OCI-LY7 (cell line): ENCODE results near the gene NHS. TPM values are rescaled to one million over a fixed set of nuclear protein-coding genes. Genes with fewer than 3 reads are reported as not detected.

Source experiments
- BruUV-seq: library from RNA; stranded (reverse); fragments of 400-500 nt; replicated peaks from 2 replicates; lab custom pipeline; 2021; lab: Mats Ljungman, UMichigan
- CTCF ChIA-PET: fragments of 300-600 bp; sonication (Branson Sonifier 250); formaldehyde crosslinking; loops from one replicate; lab custom pipeline; 2022; ENCODE audit warnings: antibody characterized with exemption; ENCODE audit not compliant: unreplicated experiment; lab: Charles Lee
- POLR2A ChIA-PET: fragments of 300-600 bp; sonication (Branson Sonifier 250); formaldehyde crosslinking; loops from one replicate; lab custom pipeline; 2022; ENCODE audit warnings: antibody characterized with exemption; lab: Charles Lee
- DNase-seq: peaks from one replicate; pipeline ENCODE4 v3.0.0-alpha.2; 2015; ENCODE audit warnings: low spot score
- H2AFZ ChIP-seq: fragments of 200-600 bp; sonication (generic), shearing (Covaris generic); 2 replicates; pipeline ENCODE4 v1.6.1; 2014; ENCODE audit warnings: mild to moderate bottlenecking, antibody characterized with exemption, low read length, moderate library complexity
- H3K27ac ChIP-seq: fragments of 200-600 bp; sonication (generic); 2 replicates; pipeline ENCODE4 v1.5.1; 2014; ENCODE audit warnings: mixed run types, low read depth, mild to moderate bottlenecking, moderate library complexity, low read length, inconsistent platforms; ENCODE audit not compliant: poor library complexity, severe bottlenecking
- H3K36me3 ChIP-seq: fragments of 200-600 bp; sonication (generic); 2 replicates; pipeline ENCODE4 v1.6.1; 2014; ENCODE audit warnings: mild to moderate bottlenecking, antibody characterized with exemption, low read length, moderate library complexity, mixed read lengths; ENCODE audit not compliant: insufficient read depth
- H3K4me1 ChIP-seq: fragments of 200-600 bp; sonication (generic); 2 replicates; pipeline ENCODE4 v1.5.1; 2014; ENCODE audit warnings: mild to moderate bottlenecking, low read length; ENCODE audit not compliant: insufficient read depth, poor library complexity, severe bottlenecking
- H3K4me2 ChIP-seq: fragments of 200-600 bp; sonication (generic); 2 replicates; pipeline ENCODE4 v1.6.1; 2014; ENCODE audit warnings: mild to moderate bottlenecking, low read length
- H3K4me3 ChIP-seq: fragments of 200-600 bp; sonication (generic); 2 replicates; pipeline ENCODE4 v1.5.1; 2014; ENCODE audit warnings: mild to moderate bottlenecking, low read depth, low read length; ENCODE audit not compliant: poor library complexity, severe bottlenecking
- H3K79me2 ChIP-seq: fragments of 200-600 bp; sonication (generic); 2 replicates; pipeline ENCODE4 v1.6.1; 2016; ENCODE audit warnings: low read depth, mild to moderate bottlenecking, low read length, moderate library complexity, mixed read lengths; ENCODE audit not compliant: insufficient read depth
- H3K9me2 ChIP-seq: fragments of 200-600 bp; sonication (generic); 2 replicates; pipeline ENCODE4 v1.6.1; 2016; ENCODE audit warnings: mild to moderate bottlenecking, low read length, mixed read lengths; ENCODE audit not compliant: insufficient read depth
- H3K9me3 ChIP-seq: fragments of 200-600 bp; sonication (generic); 2 replicates; pipeline ENCODE4 v1.6.1; 2014; ENCODE audit warnings: mild to moderate bottlenecking, mixed run types, low read length, mixed read lengths
- H4K20me1 ChIP-seq: fragments of 200-600 bp; sonication (generic); 2 replicates; pipeline ENCODE4 v1.6.1; 2014; ENCODE audit warnings: mild to moderate bottlenecking, antibody characterized with exemption, low read length, moderate library complexity, mixed read lengths; ENCODE audit not compliant: insufficient read depth
- CTCF ChIP-seq: fragments of 200-600 bp; sonication (generic); conservative IDR thresholded peaks from 2 replicates; pipeline ENCODE4 v1.5.1; 2014; ENCODE audit warnings: mild to moderate bottlenecking, antibody characterized with exemption, low read length, moderate library complexity, mixed read lengths
- EZH2phosphoT487 ChIP-seq: fragments of 200-600 bp; sonication (generic); IDR thresholded peaks from 2 replicates; pipeline ENCODE4 v1.6.1; 2018; ENCODE audit warnings: low read depth, borderline replicate concordance, mild to moderate bottlenecking, mixed run types, antibody characterized with exemption, low read length, moderate library complexity, mixed read lengths
- intact Hi-C: fragments of 100-400 bp; cut with micrococcal nuclease; formaldehyde crosslinking; loops from one replicate; pipeline ENCODE4 v1.10.0; 2022; ENCODE audit not compliant: unreplicated experiment
- total RNA-seq, 2 experiments: library from RNA; depleted of rRNA in 1 of 2; stranded (reverse); fragments of >200 nt in 1 of 2; shearing (Covaris generic) in 1 of 2; gene quantifications; 2 replicates each; pipeline ENCODE4 v1.2.3, GENCODE V29; 2014 to 2022

Gene NHS
- total RNA-seq, 2 experiments from 2014 or later = not detected

GRCh38 chrX:17377091-17377717 lies 2.2 kb downstream of the NHS start:
- Histone ChIP-seq H3K4me1 (no peaks in the 10 kb centered on the region), H3K79me2 (no peaks in the 10 kb centered on the region), H3K4me2 (no peak overlapping the region), H3K9me3 (no peaks in the 10 kb centered on the region), H2AFZ (no peak overlapping the region), H3K9me2 (no peaks in the 10 kb centered on the region), H3K4me3 (no peak overlapping the region), H4K20me1 (no peaks in the 10 kb centered on the region), H3K36me3 (no peaks in the 10 kb centered on the region), H3K27ac (no peak overlapping the region)
- DNase-seq = no peak
- intact Hi-C loops = no loop called here
- BruUV-seq = no TSS peak
- POLR2A ChIA-PET = no interaction called here
- TF ChIP-seq EZH2phosphoT487 (no peak), CTCF (no peak)
- CTCF ChIA-PET = no interaction called here

GRCh38 chrX:17377795-17378194 lies 2.8 kb downstream of the NHS start:
- POLR2A ChIA-PET = no interaction called here
- intact Hi-C loops = no loop called here

More at GRCh38 chrX:17377795-17378194, 2.8 kb downstream of the NHS start:
- TF ChIP-seq EZH2phosphoT487 (no peak), CTCF (no peak)
- H3K9me2 ChIP-seq = no peaks in the 10 kb centered on the region
- no peaks in the 10 kb centered on the region for H3K9me3 ChIP-seq
- H3K4me1 ChIP-seq = no peaks in the 10 kb centered on the region
- no peak overlapping the region for H3K27ac ChIP-seq
- DNase-seq = no peak
- H3K4me3 ChIP-seq = no peak overlapping the region
- H3K79me2 ChIP-seq = no peaks in the 10 kb centered on the region
- H3K4me2 ChIP-seq = no peak overlapping the region
- H3K36me3 ChIP-seq = no peaks in the 10 kb centered on the region
- no TSS peak for BruUV-seq
- H4K20me1 ChIP-seq = no peaks in the 10 kb centered on the region
- H2AFZ ChIP-seq = no peak overlapping the region
- CTCF ChIA-PET = no interaction called here
